GM18858 (cell line): ENCODE measurements around the gene MXD4.
"Not testable (repeated sequence)": the region's sequence is repeated elsewhere in the genome, so short reads cannot be mapped to it uniquely, and the experiment has no call there.

Experiments used
- ATAC-seq: cut with Tn5 transposase; IDR thresholded peaks from one replicate; pipeline ENCODE4 v1.9.1; 2021; ENCODE audit not compliant: unreplicated experiment

The MXD4 gene

DNA sequence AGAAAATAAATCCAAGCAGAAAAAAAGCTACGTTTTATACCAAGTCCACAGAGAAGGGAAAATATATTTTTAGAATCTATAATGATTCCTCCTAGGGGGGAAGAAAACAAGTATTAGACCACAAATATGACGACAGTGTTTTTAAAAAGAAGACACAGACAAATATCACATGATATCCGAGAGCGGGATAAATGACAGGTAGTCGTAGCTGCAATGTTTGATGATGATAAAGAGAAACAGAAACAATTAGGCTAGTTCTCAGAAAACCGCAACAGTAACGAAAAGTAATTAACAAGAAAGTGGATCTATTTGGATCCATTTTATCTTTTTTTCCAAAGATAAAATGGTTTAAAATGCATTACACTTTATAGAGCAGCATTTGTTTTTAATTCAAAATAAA is 20.9 kb downstream of the MXD4 start:
- ATAC-seq: no peak

DNA sequence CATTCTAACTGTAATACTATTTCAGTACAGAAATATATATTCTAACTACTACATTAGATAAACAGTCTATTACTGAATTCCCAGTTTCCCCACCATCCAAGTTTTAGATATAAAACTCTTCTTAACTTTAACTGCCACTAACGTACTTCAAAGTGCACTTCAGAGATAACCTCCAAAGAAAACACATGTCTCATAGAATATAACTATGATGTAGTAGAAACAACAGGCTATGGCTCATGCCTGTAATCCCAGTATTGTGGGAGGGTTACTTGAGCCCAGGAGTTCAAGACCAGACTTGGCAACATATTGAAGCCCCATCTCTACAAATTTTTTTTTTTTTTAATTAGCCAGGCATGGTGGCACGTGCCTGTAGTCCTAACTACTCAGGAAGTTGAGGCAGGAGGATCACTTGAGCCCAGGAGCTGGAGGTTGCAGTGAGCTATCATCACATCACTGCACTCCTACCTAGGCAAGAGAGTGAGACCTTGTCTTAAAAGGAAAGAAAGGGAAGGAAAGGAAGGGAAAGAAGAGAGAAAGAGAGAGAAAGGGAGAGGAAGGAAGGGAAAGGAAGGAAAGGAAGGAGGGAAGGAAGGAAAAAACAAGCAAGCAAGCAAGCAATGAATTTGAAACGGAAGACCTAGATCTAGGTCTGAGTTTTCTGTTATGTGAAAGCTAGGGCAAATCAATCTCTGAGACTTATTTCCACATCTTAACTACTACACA is 24.8 kb downstream of the MXD4 start:
- no peak for ATAC-seq

DNA sequence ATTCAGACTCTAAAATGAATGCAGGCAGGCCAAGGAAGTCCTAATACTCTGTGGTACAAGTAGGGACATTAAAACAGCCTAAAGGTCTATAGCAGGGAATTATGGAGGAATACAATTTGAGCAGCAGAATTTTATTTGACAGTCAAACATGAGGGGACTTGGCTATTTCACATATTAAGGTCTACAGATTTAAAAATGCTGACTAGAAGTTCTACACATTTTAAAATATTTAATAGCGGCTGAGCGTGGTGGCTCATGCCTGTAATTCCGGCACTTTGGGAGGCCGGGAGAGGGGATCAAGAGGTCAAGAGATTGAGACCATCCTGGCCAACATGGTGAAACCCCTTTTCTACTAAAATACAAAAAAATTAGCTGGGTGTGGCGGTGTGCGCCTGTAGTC is 30.8 kb downstream of the MXD4 start:
- ATAC-seq: no peak

DNA sequence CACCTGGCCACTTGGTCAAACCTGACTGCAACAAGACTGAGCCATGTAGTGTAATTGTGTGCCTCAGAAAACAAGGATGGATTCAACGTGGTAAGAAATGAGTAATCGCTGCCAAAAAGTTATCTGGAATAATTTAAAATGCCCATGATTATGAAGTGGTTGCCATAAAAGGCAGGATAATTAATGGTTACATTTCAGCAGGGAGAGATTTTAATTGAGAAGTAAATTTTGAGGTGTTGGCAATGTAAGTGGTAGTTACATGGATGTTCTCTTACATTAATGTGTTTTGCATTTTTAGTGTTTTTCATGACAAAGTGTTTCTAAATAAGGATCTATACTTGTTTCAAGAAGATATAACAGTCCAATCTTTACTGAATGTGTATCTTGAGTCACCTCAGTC is 35.6 kb downstream of the MXD4 start:
- no peak for ATAC-seq

DNA sequence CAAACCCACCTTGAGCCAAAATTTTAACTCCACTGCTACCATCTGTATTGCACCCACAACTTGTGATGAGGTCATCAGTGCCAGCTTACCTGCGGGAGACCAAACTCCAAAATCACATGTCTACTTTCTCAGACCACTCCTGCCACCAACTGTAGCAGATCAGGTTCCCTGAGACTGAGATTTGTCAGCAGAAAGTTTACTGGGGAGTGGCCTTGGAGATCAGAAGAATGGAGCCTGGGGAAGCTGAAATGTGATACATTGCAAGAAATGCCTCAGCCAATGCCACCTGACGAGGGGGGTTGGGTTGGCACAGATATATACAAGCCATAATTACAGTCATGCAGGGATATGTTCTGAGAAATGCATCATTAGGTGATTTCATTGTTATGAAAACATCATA is 39.1 kb downstream of the MXD4 start:
- no peak for ATAC-seq

DNA sequence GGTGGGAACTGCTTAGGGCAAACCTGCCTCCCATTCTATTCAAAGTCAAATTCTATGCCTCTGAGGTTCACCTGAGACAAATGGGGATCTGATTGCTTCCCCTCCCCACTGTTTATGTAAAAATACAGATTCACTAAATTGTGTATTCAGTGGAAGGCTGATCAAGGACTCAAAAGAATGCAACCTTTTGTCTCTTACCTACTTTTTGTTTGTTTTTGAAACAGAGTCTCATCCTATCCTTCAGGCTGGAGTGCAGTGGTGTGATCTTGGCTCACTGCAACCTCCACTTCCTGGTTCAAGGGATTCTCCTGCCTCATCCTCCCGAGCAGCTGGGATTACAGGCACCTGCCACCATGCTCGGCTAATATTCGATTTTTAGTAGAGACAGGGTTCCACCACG is 40.5 kb downstream of the MXD4 start:
- not testable (repeated sequence) for ATAC-seq

DNA sequence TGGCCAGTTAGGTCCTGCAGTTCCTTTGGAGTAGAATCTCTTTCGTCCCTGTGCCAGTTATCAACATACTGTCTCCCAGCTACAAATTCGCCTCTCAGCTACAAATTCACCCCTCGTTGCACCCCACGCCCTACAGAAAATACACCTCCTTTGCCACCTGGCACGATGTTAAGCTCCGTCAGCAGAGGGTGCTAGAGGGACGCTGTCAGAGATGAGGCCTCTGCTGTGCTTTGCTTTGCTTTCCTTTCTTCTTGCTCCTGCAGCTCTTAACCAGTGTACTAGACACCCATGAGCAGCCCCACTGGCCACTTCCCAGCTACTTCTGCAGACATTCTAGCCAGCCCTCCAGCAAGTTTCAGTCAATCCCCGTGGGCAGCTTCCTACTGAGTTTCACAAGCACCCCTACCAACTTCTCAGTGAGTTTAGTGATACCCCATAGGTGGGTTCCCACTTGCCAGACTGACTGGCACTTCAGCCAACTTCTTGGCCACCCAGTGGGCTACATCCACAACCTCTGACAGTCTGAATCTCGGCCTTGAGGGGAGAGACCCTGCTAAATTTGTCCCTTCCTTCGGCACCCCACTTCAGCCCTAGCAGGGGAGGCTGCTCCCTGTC is 41.8 kb downstream of the MXD4 start:
- ATAC-seq: peak; percentile 57

DNA sequence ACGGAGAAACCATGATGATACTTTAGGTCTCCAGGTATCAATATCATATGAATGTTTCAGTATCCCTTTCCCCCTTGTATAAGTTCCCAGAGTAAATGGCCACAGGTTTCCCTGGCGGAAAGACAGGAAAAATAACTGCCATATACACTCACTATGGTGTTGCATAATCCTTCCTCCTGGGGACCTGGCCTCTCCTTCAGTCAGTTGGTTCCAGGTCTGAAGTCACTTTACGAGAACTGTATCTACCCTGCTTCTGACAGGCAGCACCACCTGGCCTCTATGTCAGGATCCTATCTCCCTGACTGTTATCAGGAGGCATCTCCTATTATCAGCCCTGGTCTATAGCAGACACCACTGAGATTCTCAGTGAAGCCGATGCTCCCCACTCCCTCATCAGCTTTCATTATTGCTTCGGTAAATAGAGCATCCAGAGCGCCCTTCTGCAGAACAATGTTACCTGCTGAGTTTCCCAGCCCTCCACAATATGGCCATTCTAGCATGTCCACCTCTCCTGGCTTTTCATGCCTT is 42.6 kb downstream of the MXD4 start:
- no peak for ATAC-seq

DNA sequence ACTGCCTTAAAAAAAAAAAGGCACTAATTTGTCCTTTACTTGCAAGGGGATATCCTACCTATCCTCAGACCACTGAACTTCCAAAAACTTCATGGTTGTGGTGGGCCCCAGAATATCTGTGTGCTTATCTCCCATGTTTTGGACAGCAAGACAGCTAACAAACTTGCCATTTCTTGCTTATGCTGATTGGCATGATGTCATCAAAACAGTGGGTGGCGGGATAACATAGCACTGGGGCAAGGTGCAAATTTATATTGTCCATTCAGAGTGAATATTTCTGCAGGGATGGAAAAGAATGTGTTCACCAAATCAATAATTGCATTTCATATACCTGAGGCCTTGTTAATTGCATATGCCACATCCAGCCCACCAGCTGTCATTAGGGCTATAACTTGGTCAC is 43.5 kb downstream of the MXD4 start:
- ATAC-seq: no peak

DNA sequence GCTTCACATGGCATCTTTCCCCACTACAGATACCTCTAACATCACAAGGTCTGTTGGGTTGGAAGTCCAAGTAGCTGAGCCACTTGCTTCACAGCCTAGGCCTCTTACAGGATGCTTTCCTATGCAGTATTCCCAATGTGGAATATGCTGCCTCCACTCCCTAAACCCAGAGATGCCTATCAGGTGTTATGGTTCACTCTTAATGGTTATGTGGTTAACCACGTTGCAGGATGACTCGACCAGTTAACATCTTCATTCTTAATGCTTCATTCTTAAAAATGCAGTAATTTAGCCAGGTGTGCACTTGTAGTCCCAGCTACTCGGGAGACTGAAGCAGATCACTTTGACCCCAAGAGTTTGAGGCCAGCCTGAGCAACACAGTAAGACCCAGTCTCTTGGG is 44.2 kb downstream of the MXD4 start:
- no peak for ATAC-seq

DNA sequence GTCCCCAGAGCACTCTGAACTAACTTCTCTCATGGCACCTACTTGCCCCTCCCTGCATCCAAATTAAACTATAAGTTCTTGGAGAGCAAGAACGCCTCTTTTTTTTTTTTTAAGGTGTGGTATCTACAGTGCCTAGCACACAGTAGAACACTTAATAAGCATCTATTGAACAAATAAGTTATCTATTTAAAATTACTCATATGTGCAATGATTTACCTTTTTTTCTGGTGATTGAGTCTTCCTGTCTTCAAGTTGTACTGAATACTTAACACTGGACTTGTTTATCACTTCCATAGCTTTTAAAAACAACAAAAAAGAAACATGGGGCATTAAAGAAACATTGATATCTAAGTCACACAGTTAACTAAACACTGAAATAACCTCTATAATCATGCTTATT is 49.1 kb downstream of the MXD4 start:
- no peak for ATAC-seq

DNA sequence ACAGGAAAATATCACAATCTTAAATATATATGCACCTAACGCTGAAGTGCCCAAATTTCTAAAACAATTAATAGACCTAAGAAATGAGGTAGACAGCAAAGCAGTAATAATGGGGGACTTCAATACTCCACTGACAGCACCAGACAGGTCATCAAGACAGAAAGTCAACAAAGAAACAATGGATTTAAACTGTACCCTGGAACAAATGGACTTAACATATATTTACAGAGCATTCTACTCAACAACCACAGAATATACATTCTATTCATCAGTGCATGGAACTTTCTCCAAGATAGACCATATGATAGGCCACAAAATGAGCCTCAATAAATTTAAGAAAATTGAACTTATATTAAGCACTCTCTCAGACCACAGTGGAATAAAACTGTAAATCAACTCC is 59.1 kb downstream of the MXD4 start:
- ATAC-seq: not testable (repeated sequence)
